Measurements from ENCODE around the gene ARID2.

The ARID2 gene

GRCh38 chr12:45801625-45802024, 72.1 kb downstream of the ARID2 start:
- no peak overlapping the region for H3K27ac ChIP-seq (ENCODE audit: low read depth, low read length)
- no peaks in the 10 kb centered on the region for H3K27me3 ChIP-seq (ENCODE audit: control insufficient read depth, insufficient read depth, low read length)
- 0 out of 2 replicates have a peak, but pooled peaks cover 4% of the 10 kb centered on the region for H3K36me3 ChIP-seq (ENCODE audit: control insufficient read depth, insufficient read depth, low read length)
- H3K4me1 ChIP-seq (ENCODE audit: control insufficient read depth, insufficient read depth, low read length), result peaks cover 5% of the 10 kb centered on the region
- no peak overlapping the region for H3K4me3 ChIP-seq (ENCODE audit: low read depth, low read length)
- H3K9ac ChIP-seq (ENCODE audit: low read depth, low read length), result no peak overlapping the region
- H3K9me3 ChIP-seq (ENCODE audit: control insufficient read depth, insufficient read depth, low read length), result no peaks in the 10 kb centered on the region

DNA sequence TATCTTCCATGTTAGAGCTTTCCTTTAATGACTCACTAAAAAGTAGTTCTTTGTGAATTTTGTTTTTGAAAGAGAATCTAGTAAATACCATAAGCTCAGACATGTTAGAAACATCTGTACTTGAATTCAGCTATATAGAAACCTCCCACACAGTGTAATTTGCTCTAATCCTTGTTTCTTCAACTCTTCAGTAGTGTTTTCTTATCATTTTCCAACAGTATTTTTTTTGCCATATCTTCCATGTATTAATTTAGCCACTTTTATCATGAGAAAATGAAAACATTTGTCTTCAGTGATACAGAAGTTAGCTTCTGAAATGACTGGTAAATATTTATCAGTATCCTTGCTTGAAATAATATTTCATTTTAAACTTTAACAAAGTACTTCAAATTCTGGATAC, 73.6 kb downstream of the ARID2 start:
- H3K36me3 ChIP-seq (ENCODE audit: control insufficient read depth, insufficient read depth, low read length), result 0 out of 2 replicates have a peak, but pooled peaks cover 4% of the 10 kb centered on the region
- H3K9ac ChIP-seq (ENCODE audit: low read depth, low read length), result no peak overlapping the region
- no peaks in the 10 kb centered on the region for H3K27me3 ChIP-seq (ENCODE audit: control insufficient read depth, insufficient read depth, low read length)
- H3K9me3 ChIP-seq (ENCODE audit: control insufficient read depth, insufficient read depth, low read length), result no peaks in the 10 kb centered on the region
- no peak overlapping the region for H3K4me3 ChIP-seq (ENCODE audit: low read depth, low read length)
- no peak overlapping the region for H3K27ac ChIP-seq (ENCODE audit: low read depth, low read length)
- peaks cover 5% of the 10 kb centered on the region for H3K4me1 ChIP-seq (ENCODE audit: control insufficient read depth, insufficient read depth, low read length)

- peaks cover 26% of the 10 kb centered on the region for H3K36me3 ChIP-seq (ENCODE audit: control insufficient read depth, insufficient read depth, low read length)
- no peak overlapping the region for H3K4me3 ChIP-seq (ENCODE audit: low read depth, low read length)
- no peaks in the 10 kb centered on the region for H3K27me3 ChIP-seq (ENCODE audit: control insufficient read depth, insufficient read depth, low read length)
- no peak overlapping the region for H3K27ac ChIP-seq (ENCODE audit: low read depth, low read length)
- no peaks in the 10 kb centered on the region for H3K9me3 ChIP-seq (ENCODE audit: control insufficient read depth, insufficient read depth, low read length)
- no peaks in the 10 kb centered on the region; the same call in 1 of the 2 replicates for H3K4me1 ChIP-seq (ENCODE audit: control insufficient read depth, insufficient read depth, low read length)
- no peak overlapping the region for H3K9ac ChIP-seq (ENCODE audit: low read depth, low read length)
Measured at GRCh38 chr12:45816652-45817051, 87.1 kb downstream of the ARID2 start.

- no peak overlapping the region for H3K9ac ChIP-seq (ENCODE audit: low read depth, low read length)
- H3K27ac ChIP-seq (ENCODE audit: low read depth, low read length), result no peak overlapping the region
- no peaks in the 10 kb centered on the region for H3K9me3 ChIP-seq (ENCODE audit: control insufficient read depth, insufficient read depth, low read length)
- H3K4me1 ChIP-seq (ENCODE audit: control insufficient read depth, insufficient read depth, low read length), result no peaks in the 10 kb centered on the region
- no peaks in the 10 kb centered on the region for H3K27me3 ChIP-seq (ENCODE audit: control insufficient read depth, insufficient read depth, low read length)
- peaks cover 37% of the 10 kb centered on the region for H3K36me3 ChIP-seq (ENCODE audit: control insufficient read depth, insufficient read depth, low read length)
- H3K4me3 ChIP-seq (ENCODE audit: low read depth, low read length), result no peak overlapping the region
Measured at GRCh38 chr12:45827974-45828373, 98.5 kb downstream of the ARID2 start.

GRCh38 chr12:45828402-45828801, 98.9 kb downstream of the ARID2 start:
- Histone ChIP-seq H3K4me1 (ENCODE audit: control insufficient read depth, insufficient read depth, low read length) (no peaks in the 10 kb centered on the region), H3K9me3 (ENCODE audit: control insufficient read depth, insufficient read depth, low read length) (no peaks in the 10 kb centered on the region), H3K9ac (ENCODE audit: low read depth, low read length) (no peak overlapping the region), H3K27me3 (ENCODE audit: control insufficient read depth, insufficient read depth, low read length) (no peaks in the 10 kb centered on the region), H3K36me3 (ENCODE audit: control insufficient read depth, insufficient read depth, low read length) (peaks cover 34% of the 10 kb centered on the region), H3K4me3 (ENCODE audit: low read depth, low read length) (no peak overlapping the region), H3K27ac (ENCODE audit: low read depth, low read length) (no peak overlapping the region)

- Histone ChIP-seq H3K27ac (ENCODE audit: low read depth, low read length) (no peak overlapping the region), H3K27me3 (ENCODE audit: control insufficient read depth, insufficient read depth, low read length) (no peaks in the 10 kb centered on the region), H3K36me3 (ENCODE audit: control insufficient read depth, insufficient read depth, low read length) (peaks cover 22% of the 10 kb centered on the region), H3K9ac (ENCODE audit: low read depth, low read length) (no peak overlapping the region), H3K4me3 (ENCODE audit: low read depth, low read length) (no peak overlapping the region), H3K9me3 (ENCODE audit: control insufficient read depth, insufficient read depth, low read length) (no peaks in the 10 kb centered on the region), H3K4me1 (ENCODE audit: control insufficient read depth, insufficient read depth, low read length) (no peaks in the 10 kb centered on the region)
Measured at GRCh38 chr12:45831590-45831989, 102.1 kb downstream of the ARID2 start.

DNA sequence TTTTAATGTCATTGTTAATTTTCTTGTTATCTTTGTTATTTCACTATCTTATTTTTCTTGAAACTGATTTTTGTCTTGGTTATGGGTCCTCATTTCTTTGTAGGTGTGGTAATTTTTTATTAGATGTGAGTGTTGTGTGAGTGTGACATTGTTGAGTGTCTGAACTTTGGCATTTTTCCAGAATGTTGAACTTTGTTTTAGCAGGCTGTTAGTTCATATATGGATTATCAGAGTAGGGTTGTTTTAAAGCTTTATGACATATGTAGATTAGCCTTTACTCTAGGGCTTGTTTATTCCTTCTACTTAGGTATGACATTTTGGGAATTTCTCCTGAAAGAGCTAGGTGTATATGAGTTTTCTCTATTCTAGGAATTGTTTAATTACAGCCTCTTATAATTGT, 103.9 kb downstream of the ARID2 start:
- no peak overlapping the region for H3K27ac ChIP-seq (ENCODE audit: low read depth, low read length)

GRCh38 chr12:45834809-45835208, 105.3 kb downstream of the ARID2 start:
- no peaks in the 10 kb centered on the region for H3K9me3 ChIP-seq (ENCODE audit: control insufficient read depth, insufficient read depth, low read length)
- H3K9ac ChIP-seq (ENCODE audit: low read depth, low read length), result no peak overlapping the region
- no peak overlapping the region for H3K4me3 ChIP-seq (ENCODE audit: low read depth, low read length)
- no peaks in the 10 kb centered on the region for H3K4me1 ChIP-seq (ENCODE audit: control insufficient read depth, insufficient read depth, low read length)
- no peak overlapping the region for H3K27ac ChIP-seq (ENCODE audit: low read depth, low read length)
- H3K27me3 ChIP-seq (ENCODE audit: control insufficient read depth, insufficient read depth, low read length), result no peaks in the 10 kb centered on the region
- H3K36me3 ChIP-seq (ENCODE audit: control insufficient read depth, insufficient read depth, low read length), result peaks cover 31% of the 10 kb centered on the region

More for the DNA sequence above, 103.9 kb downstream of the ARID2 start:
- H3K36me3 ChIP-seq (ENCODE audit: control insufficient read depth, insufficient read depth, low read length), result peaks cover 22% of the 10 kb centered on the region
- H3K27me3 ChIP-seq (ENCODE audit: control insufficient read depth, insufficient read depth, low read length), result no peaks in the 10 kb centered on the region
- H3K9ac ChIP-seq (ENCODE audit: low read depth, low read length), result no peak overlapping the region
- H3K4me1 ChIP-seq (ENCODE audit: control insufficient read depth, insufficient read depth, low read length), result no peaks in the 10 kb centered on the region
- no peaks in the 10 kb centered on the region for H3K9me3 ChIP-seq (ENCODE audit: control insufficient read depth, insufficient read depth, low read length)
- H3K4me3 ChIP-seq (ENCODE audit: low read depth, low read length), result no peak overlapping the region

GRCh38 chr12:45839917-45840316, 110.4 kb downstream of the ARID2 start:
- no peaks in the 10 kb centered on the region for H3K4me1 ChIP-seq (ENCODE audit: control insufficient read depth, insufficient read depth, low read length)
- H3K9me3 ChIP-seq (ENCODE audit: control insufficient read depth, insufficient read depth, low read length), result no peaks in the 10 kb centered on the region
- H3K4me3 ChIP-seq (ENCODE audit: low read depth, low read length), result no peak overlapping the region
- no peaks in the 10 kb centered on the region for H3K27me3 ChIP-seq (ENCODE audit: control insufficient read depth, insufficient read depth, low read length)
- no peak overlapping the region for H3K27ac ChIP-seq (ENCODE audit: low read depth, low read length)
- peaks cover 65% of the 10 kb centered on the region for H3K36me3 ChIP-seq (ENCODE audit: control insufficient read depth, insufficient read depth, low read length)
- no peak overlapping the region for H3K9ac ChIP-seq (ENCODE audit: low read depth, low read length)

DNA sequence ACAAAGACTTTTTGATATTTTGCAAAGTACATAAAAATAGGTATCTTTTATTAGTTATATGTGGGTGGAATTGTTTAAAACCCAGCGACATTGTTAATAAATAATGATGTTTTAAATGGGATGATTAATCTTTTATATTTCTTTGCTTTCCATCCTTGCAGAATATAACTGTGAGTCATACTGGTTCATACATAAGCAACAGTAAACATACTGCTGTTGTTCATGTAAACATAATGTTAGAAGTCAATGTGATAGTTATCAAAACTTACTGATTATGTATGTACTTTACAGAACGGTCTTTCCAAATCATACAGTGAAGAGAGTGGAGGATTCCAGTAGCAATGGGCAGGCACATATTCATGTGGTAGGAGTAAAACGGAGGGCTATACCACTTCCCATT, 119.8 kb downstream of the ARID2 start:
- H3K36me3 ChIP-seq (ENCODE audit: control insufficient read depth, insufficient read depth, low read length), result peaks cover 87% of the 10 kb centered on the region
- H3K9ac ChIP-seq (ENCODE audit: low read depth, low read length), result no peak overlapping the region
- no peaks in the 10 kb centered on the region for H3K27me3 ChIP-seq (ENCODE audit: control insufficient read depth, insufficient read depth, low read length)
- no peak overlapping the region for H3K27ac ChIP-seq (ENCODE audit: low read depth, low read length)
- H3K9me3 ChIP-seq (ENCODE audit: control insufficient read depth, insufficient read depth, low read length), result no peaks in the 10 kb centered on the region
- H3K4me3 ChIP-seq (ENCODE audit: low read depth, low read length), result no peak overlapping the region
- H3K4me1 ChIP-seq (ENCODE audit: control insufficient read depth, insufficient read depth, low read length), result no peaks in the 10 kb centered on the region; the same call in 1 of the 2 replicates

DNA sequence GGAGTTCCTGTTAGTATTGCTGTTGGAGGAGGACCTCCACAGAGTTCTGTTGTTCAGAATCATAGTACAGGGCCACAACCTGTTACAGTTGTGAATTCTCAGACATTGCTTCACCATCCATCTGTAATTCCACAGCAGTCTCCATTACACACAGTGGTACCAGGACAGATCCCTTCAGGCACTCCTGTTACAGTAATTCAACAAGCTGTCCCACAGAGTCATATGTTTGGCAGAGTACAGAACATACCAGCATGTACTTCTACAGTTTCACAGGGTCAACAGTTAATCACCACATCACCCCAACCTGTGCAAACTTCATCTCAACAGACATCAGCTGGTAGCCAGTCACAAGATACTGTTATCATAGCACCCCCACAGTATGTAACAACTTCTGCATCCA, 120.8 kb downstream of the ARID2 start:
- no peaks in the 10 kb centered on the region for H3K27me3 ChIP-seq (ENCODE audit: control insufficient read depth, insufficient read depth, low read length)
- no peak overlapping the region for H3K9ac ChIP-seq (ENCODE audit: low read depth, low read length)
- no peak overlapping the region for H3K27ac ChIP-seq (ENCODE audit: low read depth, low read length)
- H3K4me1 ChIP-seq (ENCODE audit: control insufficient read depth, insufficient read depth, low read length), result no peaks in the 10 kb centered on the region; the same call in 1 of the 2 replicates
- peaks cover 87% of the 10 kb centered on the region for H3K36me3 ChIP-seq (ENCODE audit: control insufficient read depth, insufficient read depth, low read length)
- H3K4me3 ChIP-seq (ENCODE audit: low read depth, low read length), result no peak overlapping the region
- no peaks in the 10 kb centered on the region for H3K9me3 ChIP-seq (ENCODE audit: control insufficient read depth, insufficient read depth, low read length)

- Histone ChIP-seq H3K27me3 (ENCODE audit: control insufficient read depth, insufficient read depth, low read length) (no peaks in the 10 kb centered on the region), H3K27ac (ENCODE audit: low read depth, low read length) (no peak overlapping the region), H3K9ac (ENCODE audit: low read depth, low read length) (no peak overlapping the region), H3K4me3 (ENCODE audit: low read depth, low read length) (no peak overlapping the region), H3K9me3 (ENCODE audit: control insufficient read depth, insufficient read depth, low read length) (no peaks in the 10 kb centered on the region), H3K36me3 (ENCODE audit: control insufficient read depth, insufficient read depth, low read length) (peaks cover 71% of the 10 kb centered on the region), H3K4me1 (ENCODE audit: control insufficient read depth, insufficient read depth, low read length) (no peaks in the 10 kb centered on the region)
Measured at GRCh38 chr12:45852508-45852907, 123.0 kb downstream of the ARID2 start.
